ENCODE results near the gene BAG3.

Gene BAG3

DNA sequence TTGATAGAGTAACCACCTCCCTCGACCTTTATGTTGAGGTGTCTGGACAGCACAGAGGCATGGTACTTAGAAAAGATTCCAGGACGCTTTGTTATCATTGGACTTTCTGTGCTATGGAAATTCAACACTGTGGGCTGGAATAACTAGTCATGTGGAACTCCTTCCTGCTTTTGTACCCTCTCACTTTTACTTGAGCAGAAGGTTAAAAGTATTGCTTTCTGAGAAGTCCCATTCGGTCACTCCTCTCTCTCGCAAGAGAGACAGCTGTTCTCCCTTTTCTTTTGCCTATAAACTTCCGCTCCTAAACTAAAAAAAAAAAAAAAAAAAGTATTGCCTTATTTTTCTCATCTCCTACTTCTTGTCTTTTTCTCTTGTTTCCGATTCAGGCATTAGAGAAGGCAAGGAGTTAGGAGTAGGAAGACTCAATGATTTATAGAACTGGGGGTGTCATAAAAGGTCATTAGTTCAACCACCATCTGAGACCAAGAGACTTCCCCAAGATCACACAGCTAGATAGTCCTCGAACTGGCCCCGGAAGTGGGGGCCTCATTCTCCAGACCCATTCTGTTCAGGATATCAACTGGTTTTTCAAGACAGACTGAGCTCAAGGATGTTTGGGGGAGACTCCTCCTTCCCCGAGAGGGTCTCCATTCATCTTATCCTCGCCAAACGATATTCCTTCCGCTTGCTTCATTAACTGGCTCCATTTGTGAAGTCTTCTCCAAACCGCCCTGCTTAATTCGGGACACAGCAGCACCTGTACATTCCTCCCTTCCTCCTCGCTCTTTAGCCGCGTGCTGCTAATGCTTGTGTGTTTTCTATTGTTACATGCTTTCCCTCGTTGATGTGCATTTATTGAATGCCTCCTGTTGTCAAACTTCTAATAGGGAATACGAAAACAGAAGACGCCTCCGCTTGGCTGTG, 73.7 kb downstream of the BAG3 start:
- Histone ChIP-seq H3K36me3 (ENCODE audit: insufficient read depth) (no peaks in the 10 kb centered on the region), H4K20me1 (ENCODE audit: insufficient read depth) (no peaks in the 10 kb centered on the region), H3K4me2 (peak overlapping the region; percentile 95), H3K9ac (peak overlapping the region; percentile 82), H3K27me3 (ENCODE audit: insufficient read depth, low read depth) (no peaks in the 10 kb centered on the region), H2AFZ (ENCODE audit: low read depth) (peak overlapping the region; percentile 91), H3K27ac (peak overlapping the region; percentile 68), H3K79me2 (ENCODE audit: insufficient read depth, low read depth) (peaks cover 18% of the 10 kb centered on the region; the same call in 1 of the 2 replicates), H3K4me3 (IDR thresholded peaks at IDR 0.05; ENCODE audit: insufficient read depth, low read depth, low read length) (no peak overlapping the region), H3K4me1 (ENCODE audit: low read depth, poor library complexity, severe bottlenecking) (peaks cover 45% of the 10 kb centered on the region)
- TF ChIP-seq, protein P1, sequence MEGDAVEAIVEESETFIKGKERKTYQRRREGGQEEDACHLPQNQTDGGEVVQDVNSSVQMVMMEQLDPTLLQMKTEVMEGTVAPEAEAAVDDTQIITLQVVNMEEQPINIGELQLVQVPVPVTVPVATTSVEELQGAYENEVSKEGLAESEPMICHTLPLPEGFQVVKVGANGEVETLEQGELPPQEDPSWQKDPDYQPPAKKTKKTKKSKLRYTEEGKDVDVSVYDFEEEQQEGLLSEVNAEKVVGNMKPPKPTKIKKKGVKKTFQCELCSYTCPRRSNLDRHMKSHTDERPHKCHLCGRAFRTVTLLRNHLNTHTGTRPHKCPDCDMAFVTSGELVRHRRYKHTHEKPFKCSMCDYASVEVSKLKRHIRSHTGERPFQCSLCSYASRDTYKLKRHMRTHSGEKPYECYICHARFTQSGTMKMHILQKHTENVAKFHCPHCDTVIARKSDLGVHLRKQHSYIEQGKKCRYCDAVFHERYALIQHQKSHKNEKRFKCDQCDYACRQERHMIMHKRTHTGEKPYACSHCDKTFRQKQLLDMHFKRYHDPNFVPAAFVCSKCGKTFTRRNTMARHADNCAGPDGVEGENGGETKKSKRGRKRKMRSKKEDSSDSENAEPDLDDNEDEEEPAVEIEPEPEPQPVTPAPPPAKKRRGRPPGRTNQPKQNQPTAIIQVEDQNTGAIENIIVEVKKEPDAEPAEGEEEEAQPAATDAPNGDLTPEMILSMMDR (conservative IDR thresholded peaks at IDR 0.05; ENCODE audit: low read depth, low read length): no peak

- H3K27me3 ChIP-seq (ENCODE audit: insufficient read depth, low read depth): no peaks in the 10 kb centered on the region
- H3K4me3 ChIP-seq (IDR thresholded peaks at IDR 0.05; ENCODE audit: insufficient read depth, low read depth, low read length): no peak overlapping the region
- H3K9ac ChIP-seq: peak overlapping the region; percentile 82
- H3K27ac ChIP-seq: peak overlapping the region; percentile 68
- H3K36me3 ChIP-seq (ENCODE audit: insufficient read depth): no peaks in the 10 kb centered on the region
- H3K79me2 ChIP-seq (ENCODE audit: insufficient read depth, low read depth): peaks cover 24% of the 10 kb centered on the region; the same call in 1 of the 2 replicates
- peak overlapping the region; percentile 91 for H2AFZ ChIP-seq (ENCODE audit: low read depth)
- H3K4me1 ChIP-seq (ENCODE audit: low read depth, poor library complexity, severe bottlenecking): peaks cover 46% of the 10 kb centered on the region
- peak overlapping the region; percentile 95 for H3K4me2 ChIP-seq
- H4K20me1 ChIP-seq (ENCODE audit: insufficient read depth): no peaks in the 10 kb centered on the region
- TF ChIP-seq, protein P1 (conservative IDR thresholded peaks at IDR 0.05; ENCODE audit: low read depth, low read length): no peak
These were observed 74.3 kb downstream of the BAG3 start for GRCh38 chr10:119725517-119725827.

- H3K27ac ChIP-seq: peak within 1 kb of the TSS; percentile 68
- H2AFZ ChIP-seq (ENCODE audit: low read depth): peak within 1 kb of the TSS; percentile 91
- H3K9ac ChIP-seq: peak within 1 kb of the TSS; percentile 82
- H3K4me1 ChIP-seq (ENCODE audit: low read depth, poor library complexity, severe bottlenecking): peaks cover 46% of the 10 kb centered on the region
- H3K4me2 ChIP-seq: peak within 1 kb of the TSS; percentile 95
- TF ChIP-seq, protein P1 (conservative IDR thresholded peaks at IDR 0.05; ENCODE audit: low read depth, low read length): no peak
- H3K36me3 ChIP-seq (ENCODE audit: insufficient read depth): no peaks in the 10 kb centered on the region
- H3K27me3 ChIP-seq (ENCODE audit: insufficient read depth, low read depth): no peaks in the 10 kb centered on the region
- H4K20me1 ChIP-seq (ENCODE audit: insufficient read depth): no peaks in the 10 kb centered on the region
- peaks cover 24% of the 10 kb centered on the region; the same call in 1 of the 2 replicates for H3K79me2 ChIP-seq (ENCODE audit: insufficient read depth, low read depth)
- no peak within 1 kb of the TSS for H3K4me3 ChIP-seq (IDR thresholded peaks at IDR 0.05; ENCODE audit: insufficient read depth, low read depth, low read length)
These were observed 74.9 kb downstream of the BAG3 start, which contains the start of gene INPP5F for GRCh38 chr10:119725828-119726675. TSS of gene INPP5F (plus strand) at chr10:119726050. CDS start at chr10:119726263, 213 bp downstream.

DNA sequence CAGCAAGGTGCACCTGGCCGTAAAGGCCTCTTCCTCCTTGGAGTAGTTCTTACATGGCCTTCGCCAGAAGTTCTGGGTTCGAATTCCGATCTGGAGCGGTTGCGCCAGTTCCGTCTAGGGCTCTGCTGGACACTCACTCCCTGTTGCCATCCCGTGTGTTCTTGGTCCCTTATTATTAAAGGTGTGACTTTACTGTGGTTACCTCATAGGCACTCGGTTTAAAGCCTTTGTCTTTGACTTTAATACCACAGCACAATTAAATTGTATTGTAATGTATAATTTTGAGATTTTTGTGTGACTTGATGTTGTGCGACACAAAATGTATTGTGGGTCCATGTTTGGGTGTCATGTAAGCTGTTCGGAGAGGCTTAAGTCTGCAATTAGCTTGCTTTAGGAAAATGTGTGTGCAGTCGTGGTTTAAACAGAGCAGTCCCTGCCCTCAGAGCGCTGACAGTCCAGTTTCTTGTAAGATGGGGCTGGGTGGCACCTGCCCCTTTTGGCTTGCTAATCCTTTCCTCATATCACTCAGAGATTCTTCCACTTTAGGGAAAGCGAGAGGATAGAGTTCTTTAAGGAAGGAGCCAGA, 75.6 kb downstream of the BAG3 start:
- Histone ChIP-seq H3K4me3 (IDR thresholded peaks at IDR 0.05; ENCODE audit: insufficient read depth, low read depth, low read length) (no peak overlapping the region), H3K27me3 (ENCODE audit: insufficient read depth, low read depth) (no peaks in the 10 kb centered on the region), H3K9ac (peak overlapping the region; percentile 47; the same call in 1 of the 2 replicates), H4K20me1 (ENCODE audit: insufficient read depth) (no peaks in the 10 kb centered on the region), H3K27ac (peak overlapping the region; percentile 43), H3K4me2 (peak overlapping the region; percentile 94), H2AFZ (ENCODE audit: low read depth) (peak overlapping the region; percentile 76), H3K4me1 (ENCODE audit: low read depth, poor library complexity, severe bottlenecking) (peaks cover 46% of the 10 kb centered on the region), H3K36me3 (ENCODE audit: insufficient read depth) (no peaks in the 10 kb centered on the region), H3K79me2 (ENCODE audit: insufficient read depth, low read depth) (peaks cover 24% of the 10 kb centered on the region; the same call in 1 of the 2 replicates)
- TF ChIP-seq, protein P1 (conservative IDR thresholded peaks at IDR 0.05; ENCODE audit: low read depth, low read length): no peak
